Adrenal gland (tissue), 12 donors: ENCODE measurements around the gene MAPK1IP1L. TPM values are rescaled to one million over a fixed set of nuclear protein-coding genes. Genes with fewer than 3 reads are reported as not detected.

ENCODE experiments used
- DNase-seq, 7 donors: peaks; one replicate each; pipeline ENCODE4 v3.0.0-alpha.2; 2019 to 2020
- H3K27ac ChIP-seq, 5 donors: fragments of 200-600 bp; sonication (generic) in 4 of 5; 1 replicate in 3 of 5; 2 replicates in 2 of 5; pipeline versions ENCODE4 v1.5.1 to v1.8.0; 2016 to 2020; ENCODE audit warnings: mild to moderate bottlenecking in 1 of 5
- H3K27me3 ChIP-seq: fragments of 200-600 bp; 2 replicates; pipeline ENCODE4 v1.8.0; 2021
- H3K36me3 ChIP-seq, 2 donors: fragments of 200-600 bp; replicated peaks in 1 of 2; 1 replicate in 1 of 2; 2 replicates in 1 of 2; pipeline versions ENCODE4 v1.5.1 to v1.8.0; 2018 to 2022
- H3K4me1 ChIP-seq, 2 donors: fragments of 200-600 bp; replicated peaks in 1 of 2; 1 replicate in 1 of 2; 2 replicates in 1 of 2; pipeline versions ENCODE4 v1.5.1 to v1.8.0; 2018 to 2021
- H3K4me3 ChIP-seq, 4 donors: fragments of 200-600 bp; sonication (generic) in 3 of 4; one replicate each; pipeline ENCODE4 v1.5.1; 2016 to 2018
- H3K9me3 ChIP-seq, 3 donors: fragments of 200-600 bp; sonication (generic) in 1 of 3; replicated peaks in 1 of 3; 1 replicate in 2 of 3; 2 replicates in 1 of 3; pipeline versions ENCODE4 v1.5.1 to v1.8.0; 2016 to 2021
- CTCF ChIP-seq, 6 experiments: fragments of 450-650 bp in 4 of 6; fragments of 200-600 bp in 2 of 6; sonication (generic) in 1 of 6; IDR thresholded peaks; 1 replicate in 5 of 6; 2 replicates in 1 of 6; pipeline versions ENCODE4 v1.5.1 to v1.8.0; 2016 to 2021; ENCODE audit warnings: antibody characterized with exemption in 6 of 6, mild to moderate bottlenecking in 2 of 6, moderate library complexity in 1 of 6
- POLR2A ChIP-seq, 2 donors: fragments of 450-650 bp; IDR thresholded peaks; one replicate each; pipeline ENCODE4 v1.6.1; 2017; ENCODE audit warnings: antibody characterized with exemption in 2 of 2, mild to moderate bottlenecking in 2 of 2, moderate library complexity in 1 of 2
- WGBS, 4 donors: extraction: QIAGEN DNeasy Blood & Tissue Kit in 2 of 4; methylation state at CpG; one replicate each; pipeline versions ENCODE4 v1.1.5 to v1.1.7; 2013 to 2017; 5-methylcytosine and 5-hydroxymethylcytosine counted together
- intact Hi-C, 2 donors: fragments of 100-400 bp; cut with DNase I; formaldehyde crosslinking; loops; one replicate each; pipeline versions ENCODE4 v1.14.1 to v1.15.0; 2022 to 2023
- polyA plus RNA-seq, 3 donors: library from polyadenylated mRNA; stranded (reverse); fragments of 200-250 nt in 2 of 3; fragments of 350-450 nt in 1 of 3; fragmentation: Illumina TruSeq in 1 of 3; extraction: RNeasy Lipid Tissue Mini Kit (QIAGEN cat#74804) in 1 of 3; gene quantifications; one replicate each; pipeline ENCODE4 v1.2.3, GENCODE V29; 2013 to 2014
- total RNA-seq, 9 donors: library from RNA; depleted of rRNA in 4 of 9; stranded (reverse); fragments of >200 nt in 4 of 9; fragments of 120-200 nt in 1 of 9; fragmentation: NEBNext Ultra II Directional in 1 of 9; extraction: Animal tissue kit (Norgen Biotek cat#: 25700) in 1 of 9; gene quantifications; one replicate each; pipeline versions ENCODE4 v1.1.0 to v1.2.4, GENCODE V29; 2013 to 2023
- donor health status: healthy with polysubstance abuse.
- donor health status: Bipolar disorder and iron deficiency.
- donor health status: DM: yes; HTN: yes; CAD: no.
- donor health status: DM: no; HTN: no; CAD: no.
- donor health status: DM: no; HTN: no; CAD: no.
- donor health status: DM: yes; HTN: yes; CAD: no.

Gene MAPK1IP1L
- total and polyA plus RNA-seq, 12 donors, result 23.2 to 132 (median 76.5) TPM

DNA sequence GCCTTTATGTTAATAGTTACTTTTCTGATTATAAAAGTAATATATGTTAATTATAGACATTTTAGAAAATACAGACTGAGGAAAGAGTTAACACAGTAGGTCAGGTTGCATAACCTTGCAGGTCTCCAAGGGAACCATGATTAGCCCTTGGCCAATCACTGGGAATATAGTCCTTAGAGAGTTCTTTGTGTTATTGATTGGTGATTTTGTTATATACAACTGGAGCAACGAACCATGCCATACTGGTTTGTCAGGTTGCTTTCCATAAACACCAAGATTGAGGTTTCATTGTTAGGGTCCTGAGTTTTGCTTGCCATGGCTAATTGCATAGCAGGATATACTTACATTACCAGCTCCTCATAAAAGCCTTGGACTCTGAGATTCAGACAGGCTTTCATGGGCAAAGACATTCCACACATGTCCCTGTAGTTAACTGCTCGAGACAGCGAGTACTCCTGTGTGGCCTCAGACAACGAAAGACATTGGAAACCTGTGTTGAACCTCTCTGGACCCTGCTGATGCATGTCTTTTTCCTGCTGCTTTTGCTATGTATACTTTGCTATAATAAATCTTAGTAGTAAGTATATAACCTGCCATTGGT lies 33.7 kb downstream of the MAPK1IP1L start:
- no peaks in the 10 kb centered on the region for H3K9me3 ChIP-seq
- WGBS, 4 donors, result 82 to 87% (median 87%) methylated on average over 4 of the region's 4 CpGs
- DNase-seq, result no peak
- H3K27me3 ChIP-seq, result no peaks in the 10 kb centered on the region
- TF ChIP-seq CTCF (IDR thresholded peaks at IDR 0.05), result no peak
- intact Hi-C loops, result loop anchor here in 1 of 2 donors (5.0 kb wide), 1 partner anchor 72 kb away; no protein-coding TSS in a partner anchor
- H3K4me3 ChIP-seq, result no peak overlapping the region
- H3K27ac ChIP-seq, result no peak overlapping the region
- no peaks in the 10 kb centered on the region for H3K4me1 ChIP-seq
- no peaks in the 10 kb centered on the region for H3K36me3 ChIP-seq

DNA sequence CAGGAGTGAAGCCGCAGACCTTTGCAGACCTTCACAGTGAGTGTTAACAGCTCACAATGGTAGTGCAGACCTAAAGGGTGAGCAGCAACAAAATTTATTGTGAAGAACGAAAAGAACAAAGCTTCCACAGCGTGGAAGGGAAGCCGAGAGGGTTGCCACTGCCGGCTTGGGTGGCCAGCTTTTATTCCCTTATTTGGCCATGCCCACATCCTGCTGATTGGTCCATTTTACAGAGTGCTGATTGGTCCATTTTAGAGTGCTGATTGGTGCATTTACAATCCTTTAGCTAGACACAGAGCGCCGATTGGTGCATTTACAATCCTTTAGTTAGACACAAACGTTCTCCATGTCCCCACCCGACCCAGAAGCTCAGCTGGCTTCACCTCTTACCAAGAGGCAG lies 35.5 kb downstream of the MAPK1IP1L start:
- 84 to 90% (median 89%) methylated on average over 9 of the region's 9 CpGs for WGBS, 4 donors
- intact Hi-C loops, result loop anchor here in 1 of 2 donors (5.0 kb wide), 1 partner anchor 70 kb away; no protein-coding TSS in a partner anchor
- Histone ChIP-seq H3K27ac (no peak overlapping the region), H3K9me3 (no peaks in the 10 kb centered on the region), H3K36me3 (no peaks in the 10 kb centered on the region), H3K4me3 (no peak overlapping the region), H3K27me3 (no peaks in the 10 kb centered on the region), H3K4me1 (no peaks in the 10 kb centered on the region)
- TF ChIP-seq CTCF (IDR thresholded peaks at IDR 0.05) (no peak), POLR2A (IDR thresholded peaks at IDR 0.05) (no peak)
- no peak for DNase-seq

- no peak for TF ChIP-seq CTCF (IDR thresholded peaks at IDR 0.05)
- no peak for TF ChIP-seq POLR2A (IDR thresholded peaks at IDR 0.05)
- no peaks in the 10 kb centered on the region for H3K9me3 ChIP-seq
- H3K27ac ChIP-seq, result no peak overlapping the region
- no peak overlapping the region for H3K4me3 ChIP-seq
- intact Hi-C loops, result loop anchor here in 1 of 2 donors (5.0 kb wide), 1 partner anchor 69 kb away; no protein-coding TSS in a partner anchor
- H3K4me1 ChIP-seq, result no peaks in the 10 kb centered on the region
- DNase-seq, result no peak
- no peaks in the 10 kb centered on the region for H3K36me3 ChIP-seq
- no peaks in the 10 kb centered on the region for H3K27me3 ChIP-seq
These were observed 36.9 kb downstream of the MAPK1IP1L start for GRCh38 chr14:55088356-55088755.

DNA sequence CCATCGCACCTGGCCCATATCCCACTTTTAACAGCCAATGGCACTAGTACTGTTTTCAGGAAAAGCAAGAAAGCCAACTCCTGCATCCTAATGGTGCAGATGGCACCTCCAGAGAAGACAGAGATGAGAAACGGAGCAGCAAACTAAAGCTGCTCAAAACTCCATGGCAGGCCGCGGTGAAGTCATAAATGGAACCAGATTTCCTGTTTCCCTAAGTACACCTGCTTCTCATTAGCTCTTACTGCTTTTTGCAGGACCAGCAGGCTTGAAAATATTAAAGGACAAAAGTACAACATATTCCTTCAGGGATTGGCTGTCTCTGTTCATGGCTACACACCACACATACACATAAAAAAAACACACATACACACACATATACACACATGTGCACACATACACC lies 40.9 kb downstream of the MAPK1IP1L start:
- Histone ChIP-seq H3K27me3 (no peaks in the 10 kb centered on the region), H3K36me3 (no peaks in the 10 kb centered on the region), H3K4me3 (no peak overlapping the region), H3K9me3 (no peaks in the 10 kb centered on the region), H3K4me1 (no peaks in the 10 kb centered on the region), H3K27ac (no peak overlapping the region)
- DNase-seq, result no peak
- intact Hi-C loops, result loop anchor here in 1 of 2 donors (5.0 kb wide), 1 partner anchor 70 kb away; no protein-coding TSS in a partner anchor
- 75 to 83% (median 81%) methylated on average over 4 of the region's 4 CpGs for whole genome bisulfite sequencing, 4 donors
- no peak for TF ChIP-seq CTCF (IDR thresholded peaks at IDR 0.05)
- no peak for TF ChIP-seq POLR2A (IDR thresholded peaks at IDR 0.05)
